Keratinocyte (primary cell): ENCODE results near the gene DMXL2.

Experiments
- CTCF ChIP-seq, 3 experiments: IDR thresholded peaks in 1 of 3; conservative IDR thresholded peaks in 1 of 3; optimal IDR thresholded peaks in 1 of 3; 2 replicates in 2 of 3; 3 replicates in 1 of 3; pipeline versions ENCODE3 to v1.5.1; 2011; ENCODE audit warnings: low read length in 3 of 3, mild to moderate bottlenecking in 3 of 3, moderate library complexity in 2 of 3, control low read depth in 1 of 3, inconsistent platforms in 1 of 3; ENCODE audit not compliant: insufficient read depth in 2 of 3; ENCODE audit errors: extremely low read depth in 1 of 3
- EZH2 ChIP-seq: IDR thresholded peaks from one replicate; pipeline ENCODE4 v1.6.1; 2012; ENCODE audit warnings: inconsistent platforms, mild to moderate bottlenecking, low read length, moderate library complexity

GRCh38 chr15:51580982-51581381 is 41.6 kb downstream of the DMXL2 start:
- no peak for TF ChIP-seq EZH2
- no peak for TF ChIP-seq CTCF (optimal IDR thresholded peaks at IDR 0.05 in 1 of 3, IDR thresholded peaks at IDR 0.05 in 1 of 3, conservative IDR thresholded peaks at IDR 0.05 in 1 of 3; ENCODE audit: extremely low read depth in 1 of 3, insufficient read depth in 2 of 3, low read length in 3 of 3)
